ENCODE results near the gene FAM236C.
"Not testable (repeated sequence)": the region's sequence is repeated elsewhere in the genome, so short reads cannot be mapped to it uniquely, and the experiment has no call there.

FAM236C gene

GRCh38 chrX:72912315-72912714 is at the start of gene FAM236C:
TSS of gene FAM236C (plus strand) at chrX:72912615. CDS start at chrX:72912715, 100 bp downstream.
- not testable (repeated sequence) for DNase-seq (ENCODE audit: low read depth)

GRCh38 chrX:72882898-72883297 is 29.5 kb upstream of the FAM236C start:
- not testable (repeated sequence) for DNase-seq (ENCODE audit: low read depth)

DNA sequence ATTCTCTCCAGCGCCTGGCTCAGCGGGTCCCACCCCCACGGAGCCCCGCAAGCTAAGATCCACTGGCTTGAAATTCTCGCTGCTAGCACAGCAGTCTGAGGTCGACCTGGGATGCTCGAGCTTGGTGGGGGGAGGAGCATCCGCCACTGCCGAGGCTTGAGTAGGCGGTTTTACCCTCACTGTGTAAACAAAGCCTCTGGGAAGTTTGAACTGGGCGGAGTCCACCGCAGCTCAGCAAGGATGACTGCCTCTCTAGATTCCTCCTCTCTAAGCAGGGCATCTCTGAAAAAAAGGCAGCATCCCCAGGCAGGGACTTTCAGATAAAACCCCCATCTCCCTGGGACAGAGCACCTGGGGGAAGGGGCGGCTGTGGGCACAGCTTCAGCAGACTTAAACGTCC is 22.7 kb upstream of the FAM236C start:
- not testable (repeated sequence) for DNase-seq (ENCODE audit: low read depth)

GRCh38 chrX:72916096-72916495 is 3.7 kb downstream of the FAM236C start:
- not testable (repeated sequence) for DNase-seq (ENCODE audit: low read depth)

DNA sequence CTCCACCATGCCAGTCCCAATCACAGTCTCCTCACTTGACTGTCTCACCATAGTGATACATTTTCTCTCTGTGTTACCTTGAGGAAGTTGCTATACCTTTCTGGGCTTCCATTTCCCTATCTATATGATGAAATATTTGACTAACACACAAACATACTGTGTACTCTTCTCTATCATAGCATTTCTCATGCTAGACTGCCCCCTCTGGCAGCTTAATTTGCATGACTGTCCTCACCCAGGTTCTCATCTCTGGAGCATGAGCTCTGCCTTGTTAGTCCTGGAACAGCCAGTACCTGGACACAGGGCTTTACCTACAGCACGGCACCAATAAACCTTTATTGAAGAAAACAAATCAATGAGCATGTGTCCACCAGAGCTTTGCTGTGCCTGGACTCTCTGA is 19.9 kb downstream of the FAM236C start:
- not testable (repeated sequence) for DNase-seq (ENCODE audit: low read depth)

DNA sequence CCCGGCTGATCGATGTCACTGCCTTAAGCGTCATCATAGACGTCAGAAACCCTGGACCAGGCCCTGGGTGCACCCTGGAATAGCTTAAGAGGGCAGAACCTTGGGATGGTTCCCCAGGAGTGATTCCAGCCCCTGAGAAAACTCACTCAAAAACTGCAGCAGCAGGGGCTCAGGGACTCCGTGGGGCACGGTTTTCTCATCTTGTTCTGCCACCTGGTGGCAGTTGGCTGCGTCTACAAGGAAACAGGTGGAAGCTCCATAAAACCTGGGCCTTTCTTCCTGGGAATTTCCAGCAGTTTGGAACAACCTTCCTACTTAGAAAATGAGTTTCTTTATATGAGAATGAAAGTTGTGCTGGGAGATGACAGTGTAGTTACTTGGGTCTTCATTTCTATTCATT is 24.0 kb downstream of the FAM236C start:
- DNase-seq (ENCODE audit: low read depth) = not testable (repeated sequence)

DNA sequence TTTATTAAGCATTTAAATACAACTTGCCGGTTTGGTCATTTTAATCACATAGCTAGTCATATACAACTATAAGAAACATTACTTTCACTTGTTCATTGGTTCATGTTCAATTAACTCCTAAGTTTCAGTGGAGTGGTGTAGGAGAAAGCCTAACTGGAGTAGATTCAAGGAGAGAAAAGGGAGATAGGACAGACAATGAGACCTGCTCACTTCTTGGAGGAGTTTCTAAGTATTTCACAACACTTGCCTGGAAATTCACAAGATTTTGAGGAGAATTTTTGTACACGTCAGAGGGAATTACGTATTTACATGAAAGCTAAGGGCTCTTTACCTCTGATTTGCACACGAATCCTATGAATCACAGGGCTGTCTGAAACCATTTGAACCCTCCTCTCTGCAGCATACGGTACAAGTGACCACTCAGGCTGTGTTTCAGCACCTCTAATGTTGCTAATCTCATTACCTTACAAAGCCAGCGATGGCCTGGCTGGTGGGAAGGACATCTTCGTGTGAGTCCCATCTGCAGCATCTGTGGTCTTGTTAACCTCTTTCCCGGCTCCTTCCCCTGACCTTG is 24.6 kb downstream of the FAM236C start:
- not testable (repeated sequence) for DNase-seq (ENCODE audit: low read depth)

DNA sequence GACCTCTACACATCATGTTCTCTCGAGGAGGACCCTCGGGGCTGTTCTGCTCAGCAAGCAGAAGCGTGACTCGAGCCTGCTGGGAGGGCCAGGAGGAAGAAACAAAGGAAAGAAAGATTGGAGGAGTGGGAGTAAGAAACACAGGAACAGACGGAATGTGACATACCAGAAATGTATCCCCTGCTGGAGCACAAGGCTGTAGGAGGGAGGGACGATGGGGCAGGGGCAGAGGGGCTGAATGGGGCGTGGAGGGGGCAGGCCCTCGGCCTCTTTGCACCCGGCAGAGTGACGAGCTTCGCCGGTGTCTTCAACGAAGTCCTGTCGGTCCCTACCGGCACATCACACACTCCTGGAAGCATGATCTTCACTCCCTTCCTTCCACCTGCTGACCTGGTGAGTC is 25.5 kb downstream of the FAM236C start, which contains the start of gene FAM236A:
TSS of gene FAM236A (plus strand) at position 301 of the 400 bp plus-strand sequence. CDS start at position 358, 57 bp downstream.
- not testable (repeated sequence) for DNase-seq (ENCODE audit: low read depth)

DNA sequence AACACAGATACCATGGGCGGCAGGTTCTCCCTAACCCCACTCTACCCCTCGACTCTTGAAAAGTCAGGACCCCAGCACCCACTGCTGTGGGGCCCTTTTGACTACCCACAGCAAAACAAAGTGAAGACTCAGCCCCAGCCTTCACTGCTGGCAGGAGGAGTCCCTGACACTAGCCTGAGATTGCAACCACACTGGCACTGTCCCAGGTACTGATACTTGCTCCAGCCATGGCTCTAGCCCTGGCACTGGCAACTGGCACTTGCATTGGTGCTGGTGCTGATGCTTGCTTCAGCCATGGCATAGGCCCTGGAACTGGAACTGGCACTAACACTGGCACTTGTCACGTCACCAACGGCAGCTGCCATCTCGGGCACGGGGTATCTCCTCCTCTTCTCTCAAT is 29.9 kb downstream of the FAM236C start:
- DNase-seq (ENCODE audit: low read depth) = not testable (repeated sequence)

- DNase-seq (ENCODE audit: low read depth) = not testable (repeated sequence)
Observed at GRCh38 chrX:72943035-72943818, 30.8 kb downstream of the FAM236C start.

- not testable (repeated sequence) for DNase-seq (ENCODE audit: low read depth)
Observed at GRCh38 chrX:72943819-72944169, 31.4 kb downstream of the FAM236C start, which contains the start of gene DMRTC1. TSS of gene DMRTC1 (minus strand) at chrX:72943837. CDS start at chrX:72875694, 68,143 bp downstream.

- not testable (repeated sequence) for DNase-seq (ENCODE audit: low read depth)
Observed at GRCh38 chrX:72959971-72960370, 47.6 kb downstream of the FAM236C start.
